DND-41 (cell line): ENCODE measurements around the gene RIMS3.

Experiments used
- CTCF ChIP-seq: IDR thresholded peaks from 2 replicates; pipeline ENCODE4 v1.5.1; 2012; ENCODE audit warnings: borderline replicate concordance, low read length, moderate library complexity, mild to moderate bottlenecking; ENCODE audit not compliant: poor library complexity, severe bottlenecking; ENCODE audit errors: extremely low read depth
- EZH2 ChIP-seq: IDR thresholded peaks from 3 replicates; pipeline ENCODE4 v1.6.1; 2012; ENCODE audit warnings: borderline replicate concordance, low read depth, mild to moderate bottlenecking, moderate library complexity, low read length, inconsistent platforms; ENCODE audit not compliant: severe bottlenecking

- TF ChIP-seq EZH2 (no peak), CTCF (no peak)
Observed at GRCh38 chr1:40593449-40594186, 71.9 kb downstream of the RIMS3 start.
